ENCODE results near the gene NFIX. TPM values are rescaled to one million over a fixed set of nuclear protein-coding genes. Genes with fewer than 3 reads are reported as not detected.

NFIX gene
- total RNA-seq, 1 donor from 2014 or later, result 144 TPM

GRCh38 chr19:13128583-13128982 lies 133.3 kb downstream of the NFIX start:
- DNase-seq, result no peak

- DNase-seq, result no peak
Measured at GRCh38 chr19:13129384-13129783, 134.1 kb downstream of the NFIX start.

DNA sequence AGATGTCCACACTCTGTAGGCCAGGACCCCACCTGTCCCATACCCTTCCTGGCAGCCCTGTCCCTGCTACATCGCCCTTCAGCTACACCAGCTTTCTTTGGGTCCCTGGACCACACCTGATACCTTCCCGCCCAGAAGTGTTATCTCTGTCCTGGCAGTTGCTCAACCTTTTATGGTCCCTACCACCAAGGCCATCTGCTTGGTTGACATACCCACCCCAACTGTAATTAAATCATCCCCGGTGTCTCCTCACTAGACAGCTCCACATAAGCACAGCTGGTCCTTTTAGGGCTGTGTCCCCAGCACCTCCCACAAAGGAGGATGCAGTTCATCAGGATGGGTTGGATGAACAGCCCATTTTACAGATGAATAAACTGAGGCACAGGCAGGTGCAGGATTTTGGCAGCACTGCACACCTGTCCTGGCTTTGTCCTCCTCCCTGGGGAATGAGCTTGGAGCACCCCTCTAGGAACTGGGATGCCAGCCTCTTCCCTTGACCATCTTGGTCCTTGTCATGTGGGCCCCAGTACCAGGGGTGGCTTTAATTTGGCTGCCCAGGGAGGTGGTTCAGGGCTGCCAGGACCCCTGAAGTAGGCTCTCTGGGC lies 135.7 kb downstream of the NFIX start:
- no peak for DNase-seq

DNA sequence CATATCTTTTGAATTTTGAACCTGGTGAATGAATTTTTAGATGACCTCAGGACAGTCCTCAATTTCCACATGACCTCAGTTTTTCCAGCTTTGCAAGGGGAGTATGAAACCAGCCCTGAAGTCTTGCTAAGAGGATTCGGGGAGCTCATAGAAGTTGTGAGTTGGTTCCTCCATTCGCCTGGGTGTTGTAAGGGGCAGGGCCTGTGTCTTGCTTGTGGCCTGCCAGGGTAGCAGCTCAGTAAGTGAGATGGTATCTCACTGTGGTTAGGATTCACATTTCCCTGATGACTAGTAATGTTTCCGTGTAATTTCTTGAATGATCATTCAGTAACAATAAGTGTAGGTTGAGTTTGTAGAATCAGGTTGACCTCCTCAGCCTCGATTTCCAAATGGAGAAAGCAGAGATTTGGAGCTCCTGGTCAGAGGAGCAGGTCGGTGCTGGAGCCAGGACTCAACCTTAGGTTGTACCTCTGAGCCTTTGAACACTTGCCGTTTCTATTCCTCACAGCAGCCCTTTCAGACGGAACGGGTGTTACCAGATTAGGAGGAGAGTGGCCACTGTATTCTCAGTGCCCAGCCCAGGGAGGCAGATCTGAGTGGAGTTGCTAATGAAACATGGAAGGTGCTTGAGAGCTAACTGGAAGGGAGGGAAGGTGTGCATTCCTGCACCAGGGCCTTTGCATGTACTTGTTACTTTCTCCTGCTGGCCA lies 137.4 kb downstream of the NFIX start:
- no peak for DNase-seq

- no peak for DNase-seq
Measured at GRCh38 chr19:13133241-13133870, 138.1 kb downstream of the NFIX start.

GRCh38 chr19:13134626-13135025 lies 139.4 kb downstream of the NFIX start:
- DNase-seq, result no peak

- no peak for DNase-seq
Measured at GRCh38 chr19:13135068-13136062, 140.1 kb downstream of the NFIX start.

GRCh38 chr19:13137290-13137794 lies 142.1 kb downstream of the NFIX start:
- DNase-seq, result no peak

GRCh38 chr19:13138171-13138915 lies 143.1 kb downstream of the NFIX start:
- no peak for DNase-seq

DNA sequence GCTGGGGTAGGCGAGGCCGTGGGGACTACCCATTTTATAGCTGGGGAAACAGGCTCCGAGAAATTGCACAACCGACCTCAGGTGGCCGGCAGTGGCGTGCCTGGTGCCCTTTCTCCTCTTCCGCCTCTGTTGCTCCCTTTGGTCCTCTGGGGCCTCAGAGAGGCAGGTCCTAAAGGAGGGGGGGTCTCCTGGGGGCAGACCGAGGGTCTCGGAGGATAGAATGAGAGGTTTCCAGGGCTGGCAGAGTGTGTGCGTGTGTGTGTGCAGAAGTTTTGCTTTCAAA lies 143.6 kb downstream of the NFIX start:
- no peak for DNase-seq

- no peak for DNase-seq
Measured at GRCh38 chr19:13139633-13140311, 144.5 kb downstream of the NFIX start.

GRCh38 chr19:13146763-13147563 lies 151.7 kb downstream of the NFIX start:
- DNase-seq, result no peak

Other genes starting within 250 kb of the NFIX start
- gene BEST2, start 243.7 kb upstream of the NFIX start, total RNA-seq, result not detected
- gene HOOK2, start 219.9 kb upstream of the NFIX start, total RNA-seq, result 68.5 TPM
- gene JUNB, start 204.0 kb upstream of the NFIX start, total RNA-seq, result 157 TPM
- gene PRDX2, start 193.7 kb upstream of the NFIX start, total RNA-seq, result 304 TPM
- gene THSD8, start 193.4 kb upstream of the NFIX start, total RNA-seq, result not detected
- 10.4 TPM for gene RNASEH2A, start 188.9 kb upstream of the NFIX start, total RNA-seq
- gene RTBDN, start 160.9 kb upstream of the NFIX start, total RNA-seq, result not detected
- 0.92 TPM for gene MAST1, start 157.0 kb upstream of the NFIX start, total RNA-seq
- gene DNASE2, start 114.0 kb upstream of the NFIX start, total RNA-seq, result 9.1 TPM
- 1.6 TPM for gene KLF1, start 108.3 kb upstream of the NFIX start, total RNA-seq
- 46.5 TPM for gene GCDH, start 104.3 kb upstream of the NFIX start, total RNA-seq
- not detected for gene SYCE2, start 76.2 kb upstream of the NFIX start, total RNA-seq
- gene FARSA, start 61.8 kb upstream of the NFIX start, total RNA-seq, result 36.9 TPM
- gene CALR, start 56.9 kb upstream of the NFIX start, total RNA-seq, result 383 TPM
- 77.8 TPM for gene RAD23A, start 49.6 kb upstream of the NFIX start, total RNA-seq
- gene GADD45GIP1, start 38.3 kb upstream of the NFIX start, total RNA-seq, result 30.1 TPM
- not detected for gene DAND5, start 25.9 kb upstream of the NFIX start, total RNA-seq
- 4.2 TPM for gene LYL1, start 107.4 kb downstream of the NFIX start, total RNA-seq
- gene TRMT1, start 121.3 kb downstream of the NFIX start, total RNA-seq, result 20.9 TPM
- 16.2 TPM for gene NACC1, start 122.8 kb downstream of the NFIX start, total RNA-seq
- 48.4 TPM for gene STX10, start 154.9 kb downstream of the NFIX start, total RNA-seq
- gene IER2, start 154.9 kb downstream of the NFIX start, total RNA-seq, result 29.8 TPM